HepG2 (cell line): ENCODE data around the gene ATP13A4. TPM values are rescaled to one million over a fixed set of nuclear protein-coding genes. Genes with fewer than 3 reads are reported as not detected.

Experiments
- CBFB ChIP-seq: sonication (generic); formaldehyde crosslinking; IDR thresholded peaks from 2 replicates; pipeline ENCODE4 v1.4.0; 2020; ENCODE audit warnings: missing genetic modification reagents
- DMAP1 ChIP-seq: IDR thresholded peaks from 2 replicates; pipeline ENCODE4 v1.6.1; 2016
- EZH2 ChIP-seq: conservative IDR thresholded peaks from 2 replicates; pipeline ENCODE4 v1.6.1; 2012; ENCODE audit warnings: mild to moderate bottlenecking, low read depth, low read length, moderate library complexity
- FOXM1 ChIP-seq: sonication (generic); formaldehyde crosslinking; IDR thresholded peaks from 2 replicates; pipeline ENCODE4 v1.5.0; 2020; ENCODE audit warnings: missing genetic modification reagents
- GPN1 ChIP-seq: sonication (generic); formaldehyde crosslinking; IDR thresholded peaks from 2 replicates; pipeline ENCODE4 v1.5.1; 2020; ENCODE audit warnings: missing genetic modification reagents, borderline replicate concordance
- ISL2 ChIP-seq: sonication (generic); formaldehyde crosslinking; IDR thresholded peaks from 2 replicates; pipeline ENCODE4 v1.5.0; 2020; ENCODE audit warnings: missing genetic modification reagents
- KDM4B ChIP-seq: sonication (generic); formaldehyde crosslinking; IDR thresholded peaks from 2 replicates; pipeline ENCODE4 v1.4.0; 2020; ENCODE audit warnings: missing genetic modification reagents
- KDM5A ChIP-seq: fragments of 200-600 bp; sonication (generic); IDR thresholded peaks from 2 replicates; pipeline ENCODE4 v1.7.0; 2018; ENCODE audit warnings: antibody characterized with exemption, mild to moderate bottlenecking, low read length, borderline replicate concordance
- MEIS1 ChIP-seq: sonication (generic); formaldehyde crosslinking; IDR thresholded peaks from 2 replicates; pipeline ENCODE4 v1.9.0; 2021; ENCODE audit warnings: mild to moderate bottlenecking, missing genetic modification reagents, moderate library complexity, borderline replicate concordance
- NCOA5 ChIP-seq: sonication (generic); formaldehyde crosslinking; IDR thresholded peaks from 2 replicates; pipeline ENCODE4 v1.4.0; 2020; ENCODE audit warnings: missing genetic modification reagents
- NKX3-1 ChIP-seq: sonication (generic); formaldehyde crosslinking; IDR thresholded peaks from 2 replicates; pipeline ENCODE4 v1.5.0; 2020; ENCODE audit warnings: missing genetic modification reagents
- NR2F1 ChIP-seq, 2 experiments: fragments of 450-650 bp in 1 of 2; formaldehyde crosslinking in 1 of 2; IDR thresholded peaks; 2 replicates each; pipeline versions ENCODE4 v1.5.0 to v1.6.1; 2016 to 2020; ENCODE audit warnings: mild to moderate bottlenecking in 1 of 2, missing compliant biosample characterization in 1 of 2, missing genetic modification reagents in 1 of 2, moderate library complexity in 1 of 2
- ZIK1 ChIP-seq: sonication (generic); formaldehyde crosslinking; IDR thresholded peaks from 2 replicates; pipeline ENCODE4 v1.5.0; 2020; ENCODE audit warnings: mild to moderate bottlenecking, low read depth, missing genetic modification reagents, borderline replicate concordance
- ZNF224 ChIP-seq: sonication (generic); formaldehyde crosslinking; IDR thresholded peaks from 2 replicates; pipeline ENCODE4 v1.5.0; 2020; ENCODE audit warnings: mild to moderate bottlenecking, missing genetic modification reagents
- ZNF256 ChIP-seq: sonication (generic); formaldehyde crosslinking; conservative IDR thresholded peaks from 2 replicates; pipeline ENCODE4 v1.4.0; 2020; ENCODE audit warnings: missing genetic modification reagents
- ZNF33A ChIP-seq: sonication (generic); formaldehyde crosslinking; IDR thresholded peaks from 2 replicates; pipeline ENCODE4 v1.5.1; 2020; ENCODE audit warnings: missing genetic modification reagents, mild to moderate bottlenecking, moderate library complexity, borderline replicate concordance
- ZNF468 ChIP-seq: sonication (generic); formaldehyde crosslinking; IDR thresholded peaks from 2 replicates; pipeline ENCODE4 v1.8.0; 2022; ENCODE audit warnings: mild to moderate bottlenecking, moderate library complexity, missing genetic modification reagents
- ZNF547 ChIP-seq: sonication (generic); formaldehyde crosslinking; IDR thresholded peaks from 2 replicates; pipeline ENCODE4 v1.5.1; 2020; ENCODE audit warnings: mild to moderate bottlenecking, missing genetic modification reagents
- ZNF552 ChIP-seq: sonication (generic); formaldehyde crosslinking; IDR thresholded peaks from 2 replicates; pipeline ENCODE4 v1.9.0; 2022; ENCODE audit warnings: missing genetic modification reagents, mild to moderate bottlenecking, borderline replicate concordance
- ZNF766 ChIP-seq: sonication (generic); formaldehyde crosslinking; IDR thresholded peaks from 2 replicates; pipeline ENCODE4 v1.5.0; 2020; ENCODE audit warnings: missing genetic modification reagents, borderline replicate concordance
- ZSCAN20 ChIP-seq: sonication (generic); formaldehyde crosslinking; IDR thresholded peaks from 2 replicates; pipeline ENCODE4 v1.4.0; 2020; ENCODE audit warnings: missing genetic modification reagents, mild to moderate bottlenecking, borderline replicate concordance
- polyA plus RNA-seq, 8 experiments: library from polyadenylated mRNA; depleted of rRNA in 3 of 8; stranded (reverse) in 7 of 8; unstranded in 1 of 8; fragments of >200 nt; fragmentation: Illumina TruSeq in 4 of 8; extraction: Trizol in 4 of 8; gene quantifications; 2 replicates each; pipeline versions ENCODE4 v1.2.1 to v1.2.3, GENCODE V29; 2011 to 2016; ENCODE audit warnings: low read depth in 4 of 8, missing spikeins in 1 of 8, mixed read lengths in 1 of 8; ENCODE audit not compliant: insufficient read depth in 1 of 8
- total RNA-seq, 5 experiments: library from RNA; depleted of rRNA; stranded (reverse); fragments of >200 nt; fragmentation: Illumina TruSeq; extraction: Trizol; gene quantifications; 2 replicates each; pipeline ENCODE4 v1.2.3, GENCODE V29; 2016; ENCODE audit warnings: low read depth in 1 of 5
- TF ChIP-seq, protein P1 (sequence below): sonication (generic); formaldehyde crosslinking; conservative IDR thresholded peaks from 2 replicates; pipeline ENCODE4 v1.4.0; 2020; ENCODE audit warnings: missing genetic modification reagents
- TF ChIP-seq, protein P2 (sequence below): sonication (generic); formaldehyde crosslinking; IDR thresholded peaks from 2 replicates; pipeline ENCODE4 v1.4.0; 2020; ENCODE audit warnings: mild to moderate bottlenecking, missing genetic modification reagents
- TF ChIP-seq, protein P3 (sequence below), 2 experiments: fragments of 450-650 bp in 1 of 2; sonication (generic) in 1 of 2; formaldehyde crosslinking; IDR thresholded peaks; 2 replicates each; pipeline versions ENCODE4 v1.5.0 to v1.8.0; 2020 to 2022; ENCODE audit warnings: mild to moderate bottlenecking in 1 of 2, missing genetic modification reagents in 1 of 2

Gene ATP13A4
- total and polyA plus RNA-seq, 2 of the 13 experiments (the other 11 are each of a cell fraction or from before 2014, with no cell fraction given): 0.01 to 0.07 TPM

- no peak for TF ChIP-seq ZNF224 (CRISPR knock-in tag)
- TF ChIP-seq ZNF33A (CRISPR knock-in tag): no peak
- peak; percentile 89 for TF ChIP-seq ZNF552 (CRISPR knock-in tag)
- peak; percentile 97 for TF ChIP-seq KDM4B
- TF ChIP-seq, protein P1, sequence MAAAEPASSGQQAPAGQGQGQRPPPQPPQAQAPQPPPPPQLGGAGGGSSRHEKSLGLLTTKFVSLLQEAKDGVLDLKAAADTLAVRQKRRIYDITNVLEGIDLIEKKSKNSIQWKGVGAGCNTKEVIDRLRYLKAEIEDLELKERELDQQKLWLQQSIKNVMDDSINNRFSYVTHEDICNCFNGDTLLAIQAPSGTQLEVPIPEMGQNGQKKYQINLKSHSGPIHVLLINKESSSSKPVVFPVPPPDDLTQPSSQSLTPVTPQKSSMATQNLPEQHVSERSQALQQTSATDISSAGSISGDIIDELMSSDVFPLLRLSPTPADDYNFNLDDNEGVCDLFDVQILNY (CRISPR knock-in tag): peak; percentile 43; the same call in 1 of the 2 replicates
- no peak for TF ChIP-seq NCOA5 (CRISPR knock-in tag)
- peak; percentile 40 to 49; a peak in 2 of 4 replicates for TF ChIP-seq NR2F1 (CRISPR knock-in tag; IDR thresholded peaks at IDR 0.05)
- TF ChIP-seq CBFB (CRISPR knock-in tag): peak; percentile 96
- 0 out of 2 replicates have a peak, but pooled peaks have one; percentile 47 for TF ChIP-seq ZNF256 (CRISPR knock-in tag)
- TF ChIP-seq, protein P2, sequence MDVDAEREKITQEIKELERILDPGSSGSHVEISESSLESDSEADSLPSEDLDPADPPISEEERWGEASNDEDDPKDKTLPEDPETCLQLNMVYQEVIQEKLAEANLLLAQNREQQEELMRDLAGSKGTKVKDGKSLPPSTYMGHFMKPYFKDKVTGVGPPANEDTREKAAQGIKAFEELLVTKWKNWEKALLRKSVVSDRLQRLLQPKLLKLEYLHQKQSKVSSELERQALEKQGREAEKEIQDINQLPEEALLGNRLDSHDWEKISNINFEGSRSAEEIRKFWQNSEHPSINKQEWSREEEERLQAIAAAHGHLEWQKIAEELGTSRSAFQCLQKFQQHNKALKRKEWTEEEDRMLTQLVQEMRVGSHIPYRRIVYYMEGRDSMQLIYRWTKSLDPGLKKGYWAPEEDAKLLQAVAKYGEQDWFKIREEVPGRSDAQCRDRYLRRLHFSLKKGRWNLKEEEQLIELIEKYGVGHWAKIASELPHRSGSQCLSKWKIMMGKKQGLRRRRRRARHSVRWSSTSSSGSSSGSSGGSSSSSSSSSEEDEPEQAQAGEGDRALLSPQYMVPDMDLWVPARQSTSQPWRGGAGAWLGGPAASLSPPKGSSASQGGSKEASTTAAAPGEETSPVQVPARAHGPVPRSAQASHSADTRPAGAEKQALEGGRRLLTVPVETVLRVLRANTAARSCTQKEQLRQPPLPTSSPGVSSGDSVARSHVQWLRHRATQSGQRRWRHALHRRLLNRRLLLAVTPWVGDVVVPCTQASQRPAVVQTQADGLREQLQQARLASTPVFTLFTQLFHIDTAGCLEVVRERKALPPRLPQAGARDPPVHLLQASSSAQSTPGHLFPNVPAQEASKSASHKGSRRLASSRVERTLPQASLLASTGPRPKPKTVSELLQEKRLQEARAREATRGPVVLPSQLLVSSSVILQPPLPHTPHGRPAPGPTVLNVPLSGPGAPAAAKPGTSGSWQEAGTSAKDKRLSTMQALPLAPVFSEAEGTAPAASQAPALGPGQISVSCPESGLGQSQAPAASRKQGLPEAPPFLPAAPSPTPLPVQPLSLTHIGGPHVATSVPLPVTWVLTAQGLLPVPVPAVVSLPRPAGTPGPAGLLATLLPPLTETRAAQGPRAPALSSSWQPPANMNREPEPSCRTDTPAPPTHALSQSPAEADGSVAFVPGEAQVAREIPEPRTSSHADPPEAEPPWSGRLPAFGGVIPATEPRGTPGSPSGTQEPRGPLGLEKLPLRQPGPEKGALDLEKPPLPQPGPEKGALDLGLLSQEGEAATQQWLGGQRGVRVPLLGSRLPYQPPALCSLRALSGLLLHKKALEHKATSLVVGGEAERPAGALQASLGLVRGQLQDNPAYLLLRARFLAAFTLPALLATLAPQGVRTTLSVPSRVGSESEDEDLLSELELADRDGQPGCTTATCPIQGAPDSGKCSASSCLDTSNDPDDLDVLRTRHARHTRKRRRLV: no peak; the same call in 1 of the 2 replicates
- peak; percentile 94 for TF ChIP-seq ZIK1 (CRISPR knock-in tag)
- no peak for TF ChIP-seq ZSCAN20 (CRISPR knock-in tag)
- peak; percentile 98 for TF ChIP-seq DMAP1
- TF ChIP-seq EZH2: no peak
- TF ChIP-seq, protein P3, sequence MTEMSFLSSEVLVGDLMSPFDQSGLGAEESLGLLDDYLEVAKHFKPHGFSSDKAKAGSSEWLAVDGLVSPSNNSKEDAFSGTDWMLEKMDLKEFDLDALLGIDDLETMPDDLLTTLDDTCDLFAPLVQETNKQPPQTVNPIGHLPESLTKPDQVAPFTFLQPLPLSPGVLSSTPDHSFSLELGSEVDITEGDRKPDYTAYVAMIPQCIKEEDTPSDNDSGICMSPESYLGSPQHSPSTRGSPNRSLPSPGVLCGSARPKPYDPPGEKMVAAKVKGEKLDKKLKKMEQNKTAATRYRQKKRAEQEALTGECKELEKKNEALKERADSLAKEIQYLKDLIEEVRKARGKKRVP (CRISPR knock-in tag; IDR thresholded peaks at IDR 0.05): peak in 1 of 2 experiments; percentile 80; a peak in 1 of 4 replicates
- peak; percentile 36; the same call in 1 of the 2 replicates for TF ChIP-seq MEIS1 (CRISPR knock-in tag)
- TF ChIP-seq GPN1 (CRISPR knock-in tag): no peak
- TF ChIP-seq ZNF468 (CRISPR knock-in tag): peak; percentile 58; the same call in 1 of the 2 replicates
- TF ChIP-seq NKX3-1 (CRISPR knock-in tag): peak; percentile 88; the same call in 1 of the 2 replicates
- peak; percentile 90 for TF ChIP-seq KDM5A
- peak; percentile 83 for TF ChIP-seq ISL2 (CRISPR knock-in tag)
- no peak for TF ChIP-seq FOXM1 (CRISPR knock-in tag)
- peak; percentile 93 for TF ChIP-seq ZNF766
- peak; percentile 76 for TF ChIP-seq ZNF547 (CRISPR knock-in tag)
These were observed 38.4 kb upstream of the ATP13A4 start, which contains the start of gene OPA1 (continued) for GRCh38 chr3:193592841-193593667.
